Tibial nerve (tissue), 4 donors: ENCODE results near the gene USP13. TPM values are rescaled to one million over a fixed set of nuclear protein-coding genes. Genes with fewer than 3 reads are reported as not detected.

ENCODE experiments used
- DNase-seq, 2 donors: peaks; one replicate each; pipeline ENCODE4 v3.0.0-alpha.2; 2019; ENCODE audit warnings: low spot score in 2 of 2
- H3K27ac ChIP-seq, 4 donors: fragments of 200-600 bp; sonication (generic) in 3 of 4; one replicate each; pipeline ENCODE4 v1.5.1; 2017 to 2019; ENCODE audit warnings: mild to moderate bottlenecking in 1 of 4
- H3K27me3 ChIP-seq, 2 donors: fragments of 200-600 bp; sonication (generic) in 1 of 2; one replicate each; pipeline versions ENCODE4 v1.5.1 to v1.6.0; 2017 to 2019
- H3K36me3 ChIP-seq, 3 donors: fragments of 200-600 bp; sonication (generic); one replicate each; pipeline ENCODE4 v1.5.1; 2018 to 2019
- H3K4me1 ChIP-seq, 4 donors: fragments of 200-600 bp; sonication (generic) in 3 of 4; one replicate each; pipeline ENCODE4 v1.5.1; 2017 to 2019
- H3K4me3 ChIP-seq, 4 donors: fragments of 200-600 bp; sonication (generic) in 3 of 4; one replicate each; pipeline ENCODE4 v1.5.1; 2017 to 2019; ENCODE audit warnings: mild to moderate bottlenecking in 1 of 4, moderate library complexity in 1 of 4
- H3K9me3 ChIP-seq, 4 donors: fragments of 200-600 bp; sonication (generic) in 3 of 4; one replicate each; pipeline ENCODE4 v1.5.1; 2017 to 2019
- EP300 ChIP-seq, 2 donors: sonication (generic); formaldehyde crosslinking; IDR thresholded peaks; one replicate each; pipeline ENCODE4 v1.6.1; 2017; ENCODE audit warnings: antibody characterized with exemption in 2 of 2, mild to moderate bottlenecking in 1 of 2
- POLR2A ChIP-seq, 2 donors: fragments of 450-650 bp; IDR thresholded peaks; one replicate each; pipeline ENCODE4 v1.6.1; 2017; ENCODE audit warnings: antibody characterized with exemption in 2 of 2, mild to moderate bottlenecking in 2 of 2, moderate library complexity in 2 of 2
- WGBS, 2 donors: methylation state at CpG; one replicate each; pipeline ENCODE4 v1.1.5; 2018; 5-methylcytosine and 5-hydroxymethylcytosine counted together
- total RNA-seq, 4 donors: library from RNA; depleted of rRNA; stranded (reverse); fragments of >200 nt; gene quantifications; one replicate each; pipeline ENCODE4 v1.1.0, GENCODE V29; 2016
- TF ChIP-seq, protein P1 (sequence below), 5 experiments: fragments of 200-600 bp in 3 of 5; fragments of 450-650 bp in 2 of 5; sonication (generic) in 3 of 5; IDR thresholded peaks; one replicate each; pipeline ENCODE4 v1.5.1; 2016 to 2019; ENCODE audit warnings: antibody characterized with exemption in 5 of 5, mild to moderate bottlenecking in 3 of 5, moderate library complexity in 2 of 5

The USP13 gene
- total RNA-seq, 4 donors from 2014 or later = 9.8 to 16.7 (median 14.2) TPM

DNA sequence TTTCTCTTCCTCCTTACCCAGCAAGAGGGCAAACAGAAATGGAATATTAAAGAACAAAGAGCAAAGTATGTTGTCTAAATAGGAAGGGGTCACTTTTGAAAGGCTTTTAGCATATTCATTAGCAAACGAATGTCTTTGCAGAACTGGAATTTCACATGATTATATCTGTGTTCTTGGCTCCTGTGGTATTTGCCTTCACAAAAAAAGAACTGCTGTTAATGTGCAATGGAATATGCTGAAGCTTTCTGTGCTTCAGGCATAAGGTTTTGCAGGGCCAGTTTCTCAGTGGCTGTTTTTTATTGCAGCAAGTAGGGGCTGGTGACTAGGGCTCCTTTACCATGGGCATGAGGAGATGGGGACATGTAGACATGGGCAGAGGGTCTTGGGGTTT, 173.4 kb downstream of the USP13 start:
- Histone ChIP-seq H3K36me3 (no peaks in the 10 kb centered on the region), H3K4me3 (no peak overlapping the region), H3K27ac (no peak overlapping the region), H3K27me3 (no peaks in the 10 kb centered on the region), H3K9me3 (no peaks in the 10 kb centered on the region), H3K4me1 (peaks cover 0 to 12% (median 0%) of the 10 kb centered on the region in 4 donors)
- TF ChIP-seq, protein P1, sequence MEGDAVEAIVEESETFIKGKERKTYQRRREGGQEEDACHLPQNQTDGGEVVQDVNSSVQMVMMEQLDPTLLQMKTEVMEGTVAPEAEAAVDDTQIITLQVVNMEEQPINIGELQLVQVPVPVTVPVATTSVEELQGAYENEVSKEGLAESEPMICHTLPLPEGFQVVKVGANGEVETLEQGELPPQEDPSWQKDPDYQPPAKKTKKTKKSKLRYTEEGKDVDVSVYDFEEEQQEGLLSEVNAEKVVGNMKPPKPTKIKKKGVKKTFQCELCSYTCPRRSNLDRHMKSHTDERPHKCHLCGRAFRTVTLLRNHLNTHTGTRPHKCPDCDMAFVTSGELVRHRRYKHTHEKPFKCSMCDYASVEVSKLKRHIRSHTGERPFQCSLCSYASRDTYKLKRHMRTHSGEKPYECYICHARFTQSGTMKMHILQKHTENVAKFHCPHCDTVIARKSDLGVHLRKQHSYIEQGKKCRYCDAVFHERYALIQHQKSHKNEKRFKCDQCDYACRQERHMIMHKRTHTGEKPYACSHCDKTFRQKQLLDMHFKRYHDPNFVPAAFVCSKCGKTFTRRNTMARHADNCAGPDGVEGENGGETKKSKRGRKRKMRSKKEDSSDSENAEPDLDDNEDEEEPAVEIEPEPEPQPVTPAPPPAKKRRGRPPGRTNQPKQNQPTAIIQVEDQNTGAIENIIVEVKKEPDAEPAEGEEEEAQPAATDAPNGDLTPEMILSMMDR (IDR thresholded peaks at IDR 0.05) = no peak
- TF ChIP-seq POLR2A (IDR thresholded peaks at IDR 0.05) (no peak), EP300 (IDR thresholded peaks at IDR 0.05) (no peak)
- no peak for DNase-seq
- 13 to 14% methylated on average over 1 of the region's 1 CpG for WGBS, 2 donors

DNA sequence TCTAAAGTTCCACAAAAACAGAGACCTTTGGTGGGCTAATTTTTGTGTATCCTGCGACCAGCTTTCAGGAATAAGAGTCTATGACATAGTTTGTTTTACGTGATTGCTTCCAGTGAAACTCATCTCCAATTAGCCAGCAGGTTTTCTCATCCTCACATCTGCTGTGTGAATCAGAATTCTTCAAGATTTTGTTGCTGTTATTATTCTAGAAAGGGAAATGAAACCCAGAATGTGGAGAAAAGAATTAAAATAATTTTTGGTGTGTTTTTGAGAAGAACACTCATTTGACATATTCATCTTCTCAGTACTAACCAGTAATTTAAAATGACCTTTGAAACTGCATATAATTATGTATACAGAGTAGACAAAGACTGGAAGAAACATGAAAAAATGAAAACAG, 175.9 kb downstream of the USP13 start:
- Histone ChIP-seq H3K4me1 (peaks cover 0 to 12% (median 0%) of the 10 kb centered on the region in 4 donors), H3K27ac (peak overlapping the region in 1 of 4 donors; percentile 25), H3K27me3 (no peaks in the 10 kb centered on the region), H3K36me3 (no peaks in the 10 kb centered on the region), H3K4me3 (no peak overlapping the region), H3K9me3 (no peaks in the 10 kb centered on the region)
- DNase-seq = no peak
- 64 to 69% methylated on average over 2 of the region's 2 CpGs for WGBS, 2 donors
- TF ChIP-seq, protein P1 (IDR thresholded peaks at IDR 0.05) = no peak
- TF ChIP-seq POLR2A (IDR thresholded peaks at IDR 0.05) (no peak), EP300 (IDR thresholded peaks at IDR 0.05) (no peak)

DNA sequence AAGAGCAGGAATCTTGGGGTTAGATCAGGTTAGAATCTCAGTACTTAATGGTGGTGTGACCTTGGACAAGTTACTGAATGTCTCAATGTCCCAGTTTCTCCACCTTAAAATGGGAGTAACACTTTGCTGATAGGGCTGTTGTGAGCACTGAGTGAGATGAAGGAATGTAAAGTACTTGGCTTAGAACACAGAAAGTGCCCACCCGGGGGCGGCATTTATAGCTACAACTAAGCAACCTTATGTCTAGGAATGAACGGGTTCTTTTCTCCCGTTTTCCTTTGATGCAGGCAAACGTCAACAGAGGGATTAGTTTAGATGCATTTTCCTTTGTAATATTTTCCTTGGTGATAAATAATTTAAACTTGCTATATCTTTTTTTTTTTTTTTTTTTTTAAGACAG, 176.6 kb downstream of the USP13 start:
- no peaks in the 10 kb centered on the region for H3K27me3 ChIP-seq
- H3K27ac ChIP-seq = peak overlapping the region in 1 of 4 donors; percentile 25
- no peaks in the 10 kb centered on the region for H3K36me3 ChIP-seq
- TF ChIP-seq EP300 (IDR thresholded peaks at IDR 0.05) (no peak), POLR2A (IDR thresholded peaks at IDR 0.05) (no peak)
- TF ChIP-seq, protein P1 (IDR thresholded peaks at IDR 0.05) = no peak
- DNase-seq = no peak
- no peaks in the 10 kb centered on the region for H3K9me3 ChIP-seq
- peaks cover 0 to 12% (median 0%) of the 10 kb centered on the region in 4 donors for H3K4me1 ChIP-seq
- 23 to 28% methylated on average over 5 of the region's 5 CpGs for WGBS, 2 donors
- no peak overlapping the region for H3K4me3 ChIP-seq

DNA sequence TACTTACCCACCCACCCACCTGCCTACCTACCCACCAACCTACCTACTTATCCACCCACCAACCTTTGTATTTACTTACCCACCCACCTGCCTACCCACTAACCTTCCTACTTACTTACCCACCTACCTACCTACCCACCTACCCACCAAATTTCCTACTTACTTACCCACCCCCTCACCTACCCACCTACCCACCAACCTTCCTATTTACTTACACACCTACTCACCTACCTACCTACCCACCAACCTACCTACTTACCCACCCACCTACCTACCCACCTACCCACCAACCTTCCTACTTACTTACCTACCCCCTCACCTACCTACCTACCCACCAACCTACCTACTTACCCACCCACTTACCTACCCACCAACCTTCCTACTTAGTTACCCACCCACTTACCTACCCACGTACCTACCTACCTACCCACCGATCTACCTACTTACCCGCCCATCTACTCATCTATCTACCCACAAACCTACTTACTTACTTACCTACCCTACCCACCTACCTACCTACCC, 179.6 kb downstream of the USP13 start:
- TF ChIP-seq, protein P1 (IDR thresholded peaks at IDR 0.05) = no peak
- TF ChIP-seq POLR2A (IDR thresholded peaks at IDR 0.05) (no peak), EP300 (IDR thresholded peaks at IDR 0.05) (no peak)
- H3K27ac ChIP-seq = no peak overlapping the region
- H3K27me3 ChIP-seq = no peaks in the 10 kb centered on the region
- H3K4me3 ChIP-seq = no peak overlapping the region
- DNase-seq = no peak
- H3K4me1 ChIP-seq = peaks cover 0 to 23% (median 2%) of the 10 kb centered on the region in 4 donors
- H3K36me3 ChIP-seq = no peaks in the 10 kb centered on the region
- no peaks in the 10 kb centered on the region for H3K9me3 ChIP-seq
- 96 to 97% methylated on average over 3 of the region's 3 CpGs for WGBS, 2 donors

DNA sequence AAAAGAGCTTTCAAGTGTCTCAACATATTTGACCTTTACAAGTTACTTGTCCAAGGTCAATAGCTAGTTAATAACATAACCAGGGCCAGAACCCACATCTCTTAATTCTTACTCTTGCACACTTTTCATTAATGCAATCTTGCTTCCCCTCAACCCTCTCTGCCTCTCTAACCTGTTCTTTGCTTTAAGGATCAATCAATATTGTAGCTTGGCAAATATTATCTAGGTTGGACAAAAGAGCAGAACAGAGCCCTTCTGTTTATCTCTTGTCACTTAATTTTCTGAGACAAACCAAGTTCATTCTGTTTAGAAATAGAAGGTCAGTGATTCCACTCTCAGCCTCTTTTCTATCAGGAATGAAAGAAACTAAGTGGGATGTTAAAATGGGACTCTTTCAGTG, 180.5 kb downstream of the USP13 start:
- Histone ChIP-seq H3K27me3 (no peaks in the 10 kb centered on the region), H3K27ac (no peak overlapping the region), H3K4me3 (no peak overlapping the region), H3K9me3 (no peaks in the 10 kb centered on the region), H3K36me3 (no peaks in the 10 kb centered on the region), H3K4me1 (peaks cover 0 to 23% (median 2%) of the 10 kb centered on the region in 4 donors)
- TF ChIP-seq, protein P1 (IDR thresholded peaks at IDR 0.05) = no peak
- TF ChIP-seq EP300 (IDR thresholded peaks at IDR 0.05) (no peak), POLR2A (IDR thresholded peaks at IDR 0.05) (no peak)
- DNase-seq = no peak
